Measurements from ENCODE around the gene PIP4P1. TPM values are rescaled to one million over a fixed set of nuclear protein-coding genes. Genes with fewer than 3 reads are reported as not detected.

The PIP4P1 gene
- total and polyA plus RNA-seq, 5 experiments from 2014 or later: 21.0 to 76.1 (median 31.1) TPM

DNA sequence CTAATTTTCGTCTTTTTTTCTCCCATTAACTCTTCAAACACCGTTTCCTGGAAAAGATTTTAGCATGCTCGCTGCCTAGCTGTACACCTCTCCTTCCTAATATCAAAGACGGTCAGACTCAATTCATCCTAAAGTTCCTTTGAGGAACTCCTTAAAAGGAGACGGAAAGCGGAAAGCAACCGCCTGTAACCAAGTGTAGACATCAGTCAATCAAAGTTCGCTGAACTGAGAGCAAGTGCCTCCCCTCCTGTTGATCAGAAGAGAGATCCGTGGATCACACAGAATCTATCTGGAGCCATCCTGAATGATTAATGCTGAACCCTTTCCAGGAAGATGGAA is 47.5 kb downstream of the PIP4P1 start:
- no peaks in the 10 kb centered on the region for H3K27me3 Mint-ChIP-seq
- ATAC-seq (peak; percentile 34 to 42), DNase-seq (peak in 6 of 10 donors; percentile 4 to 40 (median 29))
- peaks cover 22 to 63% (median 47%) of the 10 kb centered on the region in 4 donors for H3K4me1 Mint-ChIP-seq
- H3K9me3 Mint-ChIP-seq: no peaks in the 10 kb centered on the region
- POLR2A ChIA-PET: interaction anchor here (0.7 to 5.8 kb wide), 8 partner anchors 9 to 71 kb away, joined by 3 to 44 read pairs (median 14); partner anchors contain the start of genes APEX1, OSGEP, PARP2 and PIP4P1
- no peaks in the 10 kb centered on the region for H3K36me3 Mint-ChIP-seq
- H3K27ac Mint-ChIP-seq: peak overlapping the region; percentile 84 to 99 (median 96)
- peak overlapping the region; percentile 90 to 100 (median 96) for H3K4me3 Mint-ChIP-seq

DNA sequence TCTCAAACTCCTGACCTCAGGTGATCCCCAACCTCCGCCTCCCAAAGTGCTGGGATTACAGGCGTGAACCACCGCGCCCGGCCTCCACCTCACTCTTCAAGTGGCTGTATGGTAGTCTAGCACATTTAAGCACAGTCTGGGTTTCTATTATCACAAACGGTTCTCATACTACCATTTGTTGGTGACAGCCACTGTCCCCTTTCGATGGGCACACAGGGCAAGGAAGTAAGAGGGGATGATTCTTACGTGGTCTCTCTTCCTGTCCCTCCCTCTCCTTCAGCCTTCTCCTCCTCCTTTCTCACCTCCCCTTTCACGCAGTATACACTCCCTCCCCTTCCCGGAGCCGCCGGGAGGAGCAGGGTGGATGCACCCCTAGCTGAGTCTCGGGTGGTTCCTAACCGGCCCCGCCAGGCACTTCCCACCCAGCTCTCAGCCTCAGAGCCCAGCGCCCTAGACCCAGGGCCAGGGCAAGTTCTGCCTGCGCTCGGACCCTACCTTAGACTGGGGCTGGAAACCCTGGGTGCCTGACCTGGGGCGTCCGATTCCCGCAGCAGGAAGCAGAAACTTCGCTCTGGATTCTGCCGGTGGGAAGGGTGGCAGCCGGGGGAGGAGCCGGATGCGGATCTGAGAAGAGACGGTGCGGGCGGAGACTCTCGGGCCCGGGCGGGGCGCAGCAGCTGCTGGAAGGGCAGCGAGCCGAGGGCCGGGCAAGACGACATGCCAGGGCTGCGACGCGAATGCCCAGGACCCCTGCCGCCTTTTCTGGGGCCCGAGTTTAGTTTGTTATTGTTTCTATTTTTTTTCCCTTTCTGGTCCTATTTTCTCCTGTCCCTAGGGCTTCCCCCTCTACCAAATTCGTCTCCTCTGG is 48.1 kb downstream of the PIP4P1 start, which contains the start of gene TEP1:
Gene TEP1, minus strand, starts transcription at position 626 of the 868 bp plus-strand sequence. CDS start 5,062 bp downstream, outside the sequence.
- H3K36me3 Mint-ChIP-seq: peaks cover 0 to 3% (median 0%) of the 10 kb centered on the region in 3 donors
- H3K27ac Mint-ChIP-seq: peak within 1 kb of the TSS; percentile 84 to 99 (median 96)
- no peaks in the 10 kb centered on the region for H3K27me3 Mint-ChIP-seq
- POLR2A ChIA-PET: interaction anchor here (0.6 to 5.8 kb wide), 9 partner anchors 9 to 70 kb away, joined by 3 to 44 read pairs (median 8); partner anchors contain the start of genes APEX1, OSGEP, PARP2 and PIP4P1
- peak within 1 kb of the TSS; percentile 90 to 100 (median 96) for H3K4me3 Mint-ChIP-seq
- no peaks in the 10 kb centered on the region for H3K9me3 Mint-ChIP-seq
- H3K4me1 Mint-ChIP-seq: peaks cover 24 to 64% (median 48%) of the 10 kb centered on the region in 4 donors
- ATAC-seq (peak; percentile 69 to 84), DNase-seq (peak; percentile 45 to 79 (median 64))

DNA sequence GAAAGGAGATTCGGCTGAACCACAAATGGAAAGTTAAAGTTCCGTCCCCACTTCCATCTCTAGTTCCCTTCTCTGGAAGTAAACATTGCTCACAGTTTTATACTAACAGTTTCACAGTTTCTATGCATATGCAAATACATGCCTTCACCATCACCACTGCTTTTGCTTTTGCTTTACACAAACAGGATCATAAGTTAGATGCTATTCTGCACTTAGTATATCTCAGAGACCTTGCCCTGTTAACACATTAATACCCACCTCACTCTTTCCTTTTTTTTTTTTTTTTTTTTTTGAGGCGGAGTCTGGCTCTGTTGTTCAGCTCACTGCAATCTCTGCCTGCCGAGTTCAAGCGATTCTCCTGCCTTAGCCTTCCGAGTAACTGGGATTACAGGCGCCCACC is 48.8 kb downstream of the PIP4P1 start:
- DNase-seq (peak in 4 of 10 donors; percentile 12 to 46 (median 25)), ATAC-seq (peak; percentile 35 to 67)
- POLR2A ChIA-PET: interaction anchor here (0.6 to 5.8 kb wide), 8 partner anchors 9 to 69 kb away, joined by 5 to 44 read pairs (median 14); partner anchors contain the start of genes APEX1, OSGEP, PARP2 and PIP4P1
- Mint-ChIP-seq H3K4me1 (peaks cover 27 to 71% (median 50%) of the 10 kb centered on the region in 4 donors), H3K4me3 (peak overlapping the region; percentile 90 to 100 (median 96)), H3K27ac (peak overlapping the region; percentile 84 to 99 (median 96)), H3K27me3 (no peaks in the 10 kb centered on the region), H3K9me3 (no peaks in the 10 kb centered on the region), H3K36me3 (peaks cover 0 to 10% (median 0%) of the 10 kb centered on the region in 3 donors)

DNA sequence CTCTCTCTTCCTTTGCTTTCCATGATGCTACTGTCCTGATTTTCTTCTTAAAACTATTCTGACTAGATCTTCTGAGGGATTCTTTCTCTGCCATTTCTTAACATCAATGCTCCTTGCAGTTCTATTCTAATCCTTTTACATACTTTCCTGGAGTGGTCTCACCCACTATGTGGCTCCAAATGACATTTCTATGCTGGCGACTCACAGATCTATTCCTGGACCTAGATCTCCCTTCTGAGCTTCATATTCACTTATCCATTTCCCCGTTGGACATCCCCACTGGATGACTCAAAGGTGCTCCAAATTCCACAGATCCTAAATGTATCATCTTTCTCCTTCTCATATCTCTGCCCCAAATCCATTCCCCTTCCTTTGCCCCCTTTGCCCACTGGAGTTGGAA is 52.0 kb downstream of the PIP4P1 start:
- peaks cover 0 to 42% (median 8%) of the 10 kb centered on the region in 3 donors for H3K36me3 Mint-ChIP-seq
- POLR2A ChIA-PET: interaction anchor here (0.7 kb wide), 1 partner anchor 26 kb away, joined by 3 read pairs; no protein-coding TSS in a partner anchor
- H3K9me3 Mint-ChIP-seq: no peaks in the 10 kb centered on the region
- H3K27ac Mint-ChIP-seq: peak overlapping the region in 9 of 10 donors; percentile 7 to 73 (median 69)
- DNase-seq: no peak
- ATAC-seq: no peak
- H3K4me3 Mint-ChIP-seq: no peak overlapping the region
- H3K27me3 Mint-ChIP-seq: no peaks in the 10 kb centered on the region
- peaks cover 41 to 80% (median 57%) of the 10 kb centered on the region in 4 donors for H3K4me1 Mint-ChIP-seq

Other genes starting within 250 kb of the PIP4P1 start
- not detected for gene OR11H6, start 237.7 kb downstream of the PIP4P1 start, total RNA-seq
- gene OR11H6, start 237.7 kb downstream of the PIP4P1 start, polyA plus RNA-seq: not detected
- not detected for gene OR11H7, start 232.5 kb downstream of the PIP4P1 start, total RNA-seq
- not detected for gene OR11H7, start 232.5 kb downstream of the PIP4P1 start, polyA plus RNA-seq
- not detected for gene OR11H4, start 222.1 kb downstream of the PIP4P1 start, total RNA-seq
- gene OR11H4, start 222.1 kb downstream of the PIP4P1 start, polyA plus RNA-seq: not detected
- gene TTC5, start 155.5 kb downstream of the PIP4P1 start, total RNA-seq: 10 to 100 TPM; 22.8 to 23.5 TPM
- gene TTC5, start 155.5 kb downstream of the PIP4P1 start, polyA plus RNA-seq: 10 to 100 TPM; 16.1 to 22.3 (median 18.7) TPM
- 10 to 100 TPM; 26.6 to 28.4 TPM for gene CCNB1IP1, start 128.2 kb downstream of the PIP4P1 start, total RNA-seq
- gene CCNB1IP1, start 128.2 kb downstream of the PIP4P1 start, polyA plus RNA-seq: 10 to 100 TPM; 15.7 to 21.6 (median 18.5) TPM
- 10 to 100 TPM; 21.6 to 22.9 TPM for gene PARP2, start 117.8 kb downstream of the PIP4P1 start, total RNA-seq
- gene PARP2, start 117.8 kb downstream of the PIP4P1 start, polyA plus RNA-seq: 10 to 100 TPM in 1 of 3 donors, 1 to 10 TPM in 2; 8.8 to 13.6 (median 9.6) TPM
- gene TEP1, start 47.9 kb downstream of the PIP4P1 start, total RNA-seq: 10 to 100 TPM; 60.6 to 70.4 TPM
- gene TEP1, start 47.9 kb downstream of the PIP4P1 start, polyA plus RNA-seq: 1 to 10 TPM; 3.0 to 4.9 (median 4.5) TPM
- under 1 TPM; 0.52 to 0.57 TPM for gene KLHL33, start 25.3 kb downstream of the PIP4P1 start, total RNA-seq
- gene KLHL33, start 25.3 kb downstream of the PIP4P1 start, polyA plus RNA-seq: under 1 TPM; 0.43 to 0.77 (median 0.43) TPM
- gene OSGEP, start 6.6 kb downstream of the PIP4P1 start, total RNA-seq: 10 to 100 TPM; 82.5 to 89.2 TPM
- 10 to 100 TPM; 38.8 to 43.3 (median 42.0) TPM for gene OSGEP, start 6.6 kb downstream of the PIP4P1 start, polyA plus RNA-seq
- 100 to 1,000 TPM; 137 to 144 TPM for gene APEX1, start 6.2 kb downstream of the PIP4P1 start, total RNA-seq
- gene APEX1, start 6.2 kb downstream of the PIP4P1 start, polyA plus RNA-seq: 100 to 1,000 TPM; 125 to 176 (median 148) TPM
- 10 to 100 TPM; 64.6 to 65.7 TPM for gene PNP, start 8.0 kb upstream of the PIP4P1 start, total RNA-seq
- 10 to 100 TPM; 32.2 to 57.9 (median 40.6) TPM for gene PNP, start 8.0 kb upstream of the PIP4P1 start, polyA plus RNA-seq
- under 1 TPM; 0.77 to 0.83 TPM for gene RNASE10, start 44.1 kb upstream of the PIP4P1 start, total RNA-seq
- gene RNASE10, start 44.1 kb upstream of the PIP4P1 start, polyA plus RNA-seq: under 1 TPM in 1 of 3 donors, not detected in 2; 0.19 TPM
- not detected for gene RNASE9, start 99.6 kb upstream of the PIP4P1 start, total RNA-seq
- not detected for gene RNASE9, start 99.6 kb upstream of the PIP4P1 start, polyA plus RNA-seq
- gene RNASE11, start 126.6 kb upstream of the PIP4P1 start, total RNA-seq: not detected
- not detected for gene RNASE11, start 126.6 kb upstream of the PIP4P1 start, polyA plus RNA-seq
- gene RNASE12, start 129.9 kb upstream of the PIP4P1 start, total RNA-seq: not detected
- not detected for gene RNASE12, start 129.9 kb upstream of the PIP4P1 start, polyA plus RNA-seq
- gene OR6S1, start 180.3 kb upstream of the PIP4P1 start, total RNA-seq: not detected
- gene OR6S1, start 180.3 kb upstream of the PIP4P1 start, polyA plus RNA-seq: not detected
- gene RNASE4, start 223.1 kb upstream of the PIP4P1 start, total RNA-seq: under 1 TPM in 1 of 2 experiments, not detected in 1; 0.63 TPM
- gene RNASE4, start 223.1 kb upstream of the PIP4P1 start, polyA plus RNA-seq: under 1 TPM in 1 of 3 donors, not detected in 2; 0.46 TPM
- gene ANG, start 227.3 kb upstream of the PIP4P1 start, total RNA-seq: under 1 TPM in 1 of 2 experiments, not detected in 1; 0.70 TPM
- gene ANG, start 227.3 kb upstream of the PIP4P1 start, polyA plus RNA-seq: under 1 TPM in 2 of 3 donors, not detected in 1; 0.17 to 0.34 TPM